ENCODE results near the gene LIN28A.
"Not testable (repeated sequence)": the region's sequence is repeated elsewhere in the genome, so short reads cannot be mapped to it uniquely, and the experiment has no call there.

The LIN28A gene, protein sequence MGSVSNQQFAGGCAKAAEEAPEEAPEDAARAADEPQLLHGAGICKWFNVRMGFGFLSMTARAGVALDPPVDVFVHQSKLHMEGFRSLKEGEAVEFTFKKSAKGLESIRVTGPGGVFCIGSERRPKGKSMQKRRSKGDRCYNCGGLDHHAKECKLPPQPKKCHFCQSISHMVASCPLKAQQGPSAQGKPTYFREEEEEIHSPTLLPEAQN

DNA sequence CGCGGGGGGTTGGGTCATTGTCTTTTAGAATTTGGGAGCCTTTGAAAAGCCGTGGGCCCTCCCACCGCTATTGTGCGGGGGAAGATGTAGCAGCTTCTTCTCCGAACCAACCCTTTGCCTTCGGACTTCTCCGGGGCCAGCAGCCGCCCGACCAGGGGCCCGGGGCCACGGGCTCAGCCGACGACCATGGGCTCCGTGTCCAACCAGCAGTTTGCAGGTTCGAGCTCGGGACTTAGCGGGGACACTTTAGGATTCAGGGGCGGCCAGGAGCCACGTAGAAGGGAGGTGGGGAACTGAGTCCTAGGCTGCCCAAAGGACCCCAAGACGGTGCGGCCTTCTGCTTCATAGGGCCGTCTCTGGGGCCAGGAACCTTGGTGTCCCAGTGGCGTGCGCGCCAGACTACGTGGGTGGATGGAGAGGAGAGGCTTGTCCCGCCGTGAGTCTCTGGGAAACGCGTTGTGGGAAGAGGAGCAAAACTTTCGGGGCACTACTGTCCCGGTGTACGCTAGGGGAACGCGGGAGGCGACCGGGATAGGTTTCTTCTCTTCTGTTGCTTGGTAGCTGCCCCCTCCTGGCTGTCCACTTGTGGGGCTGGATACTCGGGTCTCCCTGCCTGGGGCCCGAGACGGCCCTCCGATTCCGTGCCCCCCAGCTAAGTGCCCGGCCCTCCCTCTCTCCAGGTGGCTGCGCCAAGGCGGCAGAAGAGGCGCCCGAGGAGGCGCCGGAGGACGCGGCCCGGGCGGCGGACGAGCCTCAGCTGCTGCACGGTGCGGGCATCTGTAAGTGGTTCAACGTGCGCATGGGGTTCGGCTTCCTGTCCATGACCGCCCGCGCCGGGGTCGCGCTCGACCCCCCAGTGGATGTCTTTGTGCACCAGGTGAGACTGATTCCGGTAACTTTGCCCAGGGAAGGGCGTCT is at the start of gene LIN28A:
LIN28A (plus strand) TSS at position 112 of the 918 bp plus-strand sequence; CDS start at position 187, 75 bp downstream.
- no peak for DNase-seq

DNA sequence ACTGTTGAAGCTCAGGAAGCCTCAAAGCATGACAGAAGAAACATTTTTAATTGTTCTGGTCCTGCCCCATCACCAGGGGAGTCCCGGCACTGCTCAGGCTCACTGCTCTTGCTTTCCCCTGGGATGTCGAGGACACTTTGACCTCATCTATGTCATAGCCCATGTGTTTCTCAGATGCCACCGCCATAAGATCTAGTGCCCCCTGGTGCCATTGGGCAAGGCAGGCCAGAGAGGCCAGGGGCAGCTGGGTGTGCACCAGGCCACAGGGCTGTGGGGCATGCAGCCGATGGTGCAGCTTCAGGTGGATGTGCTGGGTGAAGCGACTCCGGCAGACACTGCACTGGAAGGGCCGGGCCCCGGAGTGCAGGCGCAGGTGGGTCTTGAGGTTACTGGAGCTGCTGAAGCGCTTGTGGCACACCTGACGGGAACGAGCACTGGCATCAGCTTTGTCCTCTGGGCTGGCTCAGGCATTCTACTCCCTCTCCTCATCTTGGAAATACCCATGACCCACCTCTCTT is 49.0 kb upstream of the LIN28A start:
- DNase-seq, result no peak

DNA sequence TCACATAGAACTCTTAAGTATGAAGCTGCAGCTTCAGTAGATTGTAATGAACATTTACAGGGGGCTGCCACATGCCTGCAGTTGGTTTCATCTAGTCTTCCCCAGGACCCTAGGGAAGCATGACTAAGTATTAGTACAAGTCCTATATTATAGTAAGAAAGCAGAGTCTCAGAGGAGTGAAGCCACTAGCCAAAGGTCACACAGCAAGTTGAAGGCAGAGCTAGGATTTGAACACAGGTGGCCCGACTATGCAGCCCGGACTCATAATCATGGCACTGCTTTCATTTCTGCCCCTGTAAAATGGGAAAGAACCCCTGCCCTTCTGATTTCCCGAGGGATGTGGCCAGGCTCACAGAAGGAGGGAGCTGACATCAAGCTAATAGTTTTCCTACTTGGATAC is 48.3 kb upstream of the LIN28A start:
- DNase-seq, result no peak

DNA sequence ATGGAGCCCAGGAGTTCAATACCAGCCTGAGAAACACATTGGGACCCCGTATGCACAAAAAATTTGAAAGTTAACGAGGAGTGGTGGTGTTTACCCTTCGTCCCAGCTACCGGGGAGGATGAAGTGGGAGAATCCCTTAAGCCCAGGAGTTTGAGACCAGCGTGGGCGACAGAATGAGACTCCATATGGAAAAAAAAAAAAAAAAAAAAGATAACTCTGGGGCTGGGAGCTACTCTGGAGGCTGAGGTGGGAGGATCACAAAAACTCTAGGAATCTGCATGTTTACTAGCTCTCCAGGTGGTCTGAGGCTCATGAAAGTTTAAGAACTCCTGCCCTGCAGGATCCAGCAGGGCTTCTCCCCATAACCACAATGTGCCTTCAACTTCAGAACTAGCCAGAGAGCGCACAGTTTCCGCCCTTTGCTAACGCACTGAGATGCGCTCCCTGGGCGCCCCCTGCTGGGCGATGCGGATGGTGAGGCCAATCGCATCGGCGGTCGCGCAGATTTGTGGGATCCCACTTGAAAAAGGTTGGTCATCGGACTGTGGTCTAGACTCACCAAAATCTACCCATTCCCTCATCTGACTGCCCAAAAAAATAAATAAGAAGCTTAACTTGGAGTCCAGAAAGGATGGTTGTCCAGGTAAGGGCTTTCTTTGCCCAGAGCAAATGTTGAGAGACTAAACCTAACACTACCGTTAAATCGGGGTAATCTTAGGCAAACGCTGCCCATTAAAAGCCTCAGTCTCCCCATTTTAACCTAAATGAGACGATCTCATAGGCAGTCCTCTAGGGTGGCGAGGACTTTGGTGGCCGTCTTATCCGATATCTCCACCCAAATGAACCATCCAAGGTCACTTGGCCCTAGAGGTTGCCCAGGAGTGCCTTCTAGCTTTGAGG is 46.8 kb upstream of the LIN28A start:
- DNase-seq, result peak; percentile 52

DNA sequence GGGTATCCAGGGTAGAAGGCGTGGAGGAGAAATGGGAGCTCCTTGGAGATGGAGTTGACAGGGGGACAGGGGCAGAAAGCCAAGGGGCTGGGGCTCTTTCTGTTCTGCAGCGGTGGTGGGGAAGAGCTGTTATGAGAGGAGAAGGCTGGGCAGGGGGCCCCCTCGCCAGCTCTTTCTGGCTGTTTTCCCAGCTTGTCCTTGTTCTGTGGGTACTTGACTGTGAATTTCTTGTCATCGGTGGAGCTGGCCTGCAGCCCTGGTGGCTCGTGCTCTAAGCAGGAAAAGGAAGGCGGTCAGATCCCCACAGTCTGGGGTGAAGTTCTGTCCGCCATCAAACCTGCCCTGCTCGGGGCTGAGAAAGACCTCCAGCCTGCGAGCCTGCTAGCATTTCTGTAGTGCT is 45.7 kb upstream of the LIN28A start:
- DNase-seq, result no peak

DNA sequence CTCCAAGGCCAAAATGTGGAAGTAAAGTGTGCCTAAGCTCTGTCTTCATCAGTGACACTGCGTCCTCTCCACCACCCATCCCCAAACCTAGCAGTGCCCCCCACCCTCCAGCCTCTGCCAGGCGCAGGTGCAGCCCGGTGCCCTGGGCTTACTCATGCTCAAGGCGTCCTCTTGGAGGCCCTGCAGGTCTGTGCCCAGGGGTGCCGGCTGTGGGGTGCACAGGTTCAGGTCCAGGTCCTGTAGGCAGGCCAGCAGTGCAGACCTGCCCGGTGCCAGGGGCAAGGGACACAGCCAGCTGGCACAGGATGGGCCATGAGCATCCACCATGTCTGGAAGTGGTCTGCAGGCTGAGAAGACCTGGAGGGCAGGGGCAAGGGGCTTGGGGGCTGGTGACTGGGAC is 43.2 kb upstream of the LIN28A start:
- DNase-seq, result no peak

DNA sequence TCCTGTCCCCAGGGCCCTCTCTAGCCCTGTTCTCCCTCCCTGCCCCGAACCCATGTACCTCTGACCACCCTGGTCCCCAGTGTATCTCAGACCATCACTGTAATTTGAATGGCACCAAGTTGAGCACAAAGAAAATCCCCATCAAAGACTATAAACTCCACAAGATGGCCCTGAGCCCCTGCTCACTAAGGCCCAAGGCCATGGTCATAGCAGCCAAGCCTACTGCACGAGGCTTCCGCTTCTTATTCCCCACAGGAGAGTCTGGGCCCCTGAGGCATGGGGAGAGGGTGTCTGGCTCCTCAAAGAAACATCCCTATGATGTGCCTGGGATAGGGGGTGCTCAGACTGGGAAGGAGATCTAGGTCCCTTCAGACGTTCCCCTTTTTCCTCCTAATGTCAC is 42.6 kb upstream of the LIN28A start:
- no peak for DNase-seq

DNA sequence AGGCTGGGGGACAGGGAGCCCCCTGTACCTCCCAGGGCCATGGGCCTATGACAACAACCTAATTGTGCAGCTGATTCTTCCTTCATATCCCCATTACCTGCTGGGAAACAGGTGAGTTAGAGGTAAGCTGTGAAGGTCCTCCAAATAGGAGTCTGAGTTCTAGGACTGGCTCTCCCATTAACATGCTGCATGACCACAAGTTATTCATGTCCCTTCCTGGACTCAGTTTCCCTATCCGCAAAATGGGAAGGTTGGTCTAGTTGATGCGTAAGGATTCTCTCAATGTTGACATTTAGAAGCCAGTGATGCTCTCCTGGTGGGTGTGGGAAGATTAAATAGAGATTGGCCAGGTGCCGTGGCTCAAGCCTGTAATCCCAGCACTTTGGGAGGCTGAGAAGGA is 42.1 kb upstream of the LIN28A start:
- DNase-seq, result no peak

DNA sequence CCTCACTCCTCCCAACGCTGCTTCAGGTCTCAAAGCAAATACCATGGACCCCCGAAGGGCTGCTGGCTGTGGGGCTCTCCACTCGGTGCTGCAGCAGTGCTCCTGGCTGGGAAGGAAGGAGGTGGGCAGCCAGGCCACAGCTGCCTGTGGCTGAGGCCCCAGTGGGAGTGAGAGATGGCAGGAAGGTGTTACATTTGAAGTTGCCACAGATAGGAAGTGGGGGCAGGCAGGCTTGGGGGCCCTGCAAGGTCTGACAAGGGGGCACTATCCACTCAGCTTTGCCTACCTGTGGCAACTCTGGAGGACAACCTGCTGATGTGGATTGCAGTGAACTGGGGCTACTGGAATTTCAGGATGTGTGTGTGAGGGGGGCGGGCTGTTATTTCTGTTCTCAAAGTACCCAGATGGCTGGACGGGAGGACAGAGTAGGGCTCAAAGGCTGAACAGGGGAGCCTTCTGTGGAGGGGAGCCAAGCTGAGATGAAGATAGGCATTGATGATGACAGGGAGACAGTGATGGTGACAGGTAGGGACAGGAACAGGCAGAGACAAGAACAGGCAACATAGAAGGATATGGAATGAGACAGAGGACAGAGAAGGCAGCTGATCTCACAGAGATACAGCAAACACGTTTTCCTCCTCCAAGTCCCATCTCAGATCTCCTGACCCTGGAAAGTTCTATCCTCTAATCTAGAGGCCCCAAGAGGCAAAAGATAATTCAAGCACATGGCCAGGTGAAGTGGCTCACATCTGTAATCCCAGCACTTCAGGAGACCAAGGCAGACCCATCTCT is 39.8 kb upstream of the LIN28A start:
- DNase-seq, result no peak

DNA sequence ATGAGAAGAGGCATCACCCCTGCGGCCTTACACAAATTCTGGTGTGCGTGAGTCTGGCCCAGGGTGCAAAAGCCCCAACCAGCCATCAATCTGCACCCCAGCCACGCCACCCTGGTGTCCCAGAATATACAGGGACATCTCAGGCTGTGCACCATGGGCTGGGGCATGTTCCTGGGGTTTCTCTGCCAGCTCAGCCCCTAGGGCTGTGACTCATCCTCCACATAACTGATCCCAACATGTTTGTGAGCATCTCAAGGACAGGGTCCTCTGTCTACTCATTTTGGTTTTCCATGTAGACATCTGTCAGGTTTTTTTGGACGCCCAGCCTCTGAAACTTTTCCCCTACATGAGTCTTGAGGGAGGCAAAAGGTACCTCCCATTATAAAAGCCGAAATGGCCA is 38.6 kb upstream of the LIN28A start:
- no peak for DNase-seq

DNA sequence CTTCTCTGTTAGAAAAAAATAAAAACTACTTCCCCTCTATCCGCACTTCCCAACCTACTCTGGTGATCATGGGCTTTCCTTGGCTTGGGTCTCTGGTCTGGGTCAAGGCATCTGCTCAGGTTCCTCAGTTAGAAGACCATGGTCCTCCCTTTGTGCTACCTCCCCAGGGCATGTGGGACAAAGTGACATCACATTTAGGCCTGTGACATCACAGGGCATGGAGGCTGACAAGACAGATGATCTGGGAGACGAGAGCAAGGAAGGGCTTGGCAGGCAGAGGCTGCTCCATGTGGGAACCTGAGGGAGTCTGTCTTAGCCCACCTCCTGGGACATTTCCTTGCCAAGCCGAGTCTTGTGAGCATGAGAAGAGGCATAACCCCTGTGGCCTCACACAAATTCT is 38.0 kb upstream of the LIN28A start, which contains the start of gene ZNF683:
ZNF683 (minus strand) TSS at position 140 of the 400 bp plus-strand sequence. CDS start 4,179 bp downstream, outside the sequence.
- not testable (repeated sequence) for DNase-seq

DNA sequence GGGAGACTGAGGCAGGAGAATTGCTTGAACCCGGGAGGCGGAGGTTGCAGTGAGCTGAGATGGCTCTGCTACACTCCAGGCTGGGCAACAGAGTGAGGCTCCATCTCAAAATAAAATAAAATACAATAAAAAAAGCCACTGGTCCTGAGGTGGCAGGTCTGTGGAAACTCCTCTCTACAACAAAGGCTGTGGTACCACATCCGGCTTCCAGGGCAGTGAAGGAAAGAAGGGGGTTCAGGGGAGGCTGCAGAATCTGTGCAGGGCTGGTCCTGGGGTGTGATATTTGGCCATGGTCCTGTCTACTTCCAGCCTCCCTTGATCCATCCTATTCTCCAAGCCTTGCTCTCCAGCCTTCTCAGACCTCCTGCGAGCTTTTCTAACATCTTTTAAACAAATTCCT is 37.3 kb upstream of the LIN28A start:
- no peak for DNase-seq

DNA sequence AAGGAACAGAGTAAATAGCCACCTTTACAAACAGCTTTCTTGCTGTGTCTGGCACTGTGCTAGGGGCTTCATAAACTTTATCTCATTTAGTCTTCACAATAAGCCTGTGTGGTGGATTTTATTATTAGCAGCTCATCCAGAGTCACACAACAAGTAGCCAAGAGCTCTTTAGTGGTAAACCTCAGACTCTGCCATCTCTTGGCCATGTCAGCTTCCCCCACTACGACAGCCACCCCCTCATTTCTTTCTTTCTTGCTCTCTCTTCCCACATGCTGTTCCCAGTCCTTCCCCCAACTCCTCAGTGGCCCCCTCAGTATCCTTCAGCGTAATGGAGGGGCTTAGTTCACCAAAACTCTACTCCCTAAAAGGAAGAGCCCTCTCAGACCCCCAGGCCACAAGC is 36.8 kb upstream of the LIN28A start:
- no peak for DNase-seq

DNA sequence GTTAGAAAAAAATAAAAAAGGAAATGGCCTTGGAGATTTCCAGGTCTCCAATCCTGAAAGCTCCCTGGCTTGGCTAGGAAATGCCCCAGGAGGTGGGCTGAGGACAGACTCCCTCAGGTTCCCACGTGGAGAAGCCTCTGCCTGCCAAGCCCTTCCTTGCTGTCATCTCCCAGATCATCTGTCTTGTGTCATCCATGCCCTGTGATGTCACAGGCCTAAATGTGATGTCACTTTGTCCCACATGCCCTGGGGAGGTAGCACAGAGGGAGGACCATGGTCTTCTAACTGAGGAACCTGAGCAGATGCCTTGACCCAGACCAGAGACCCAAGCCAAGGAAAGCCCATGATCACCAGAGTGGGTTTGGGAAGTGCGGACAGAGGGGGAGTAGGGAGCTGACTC is 36.3 kb upstream of the LIN28A start:
- not testable (repeated sequence) for DNase-seq

DNA sequence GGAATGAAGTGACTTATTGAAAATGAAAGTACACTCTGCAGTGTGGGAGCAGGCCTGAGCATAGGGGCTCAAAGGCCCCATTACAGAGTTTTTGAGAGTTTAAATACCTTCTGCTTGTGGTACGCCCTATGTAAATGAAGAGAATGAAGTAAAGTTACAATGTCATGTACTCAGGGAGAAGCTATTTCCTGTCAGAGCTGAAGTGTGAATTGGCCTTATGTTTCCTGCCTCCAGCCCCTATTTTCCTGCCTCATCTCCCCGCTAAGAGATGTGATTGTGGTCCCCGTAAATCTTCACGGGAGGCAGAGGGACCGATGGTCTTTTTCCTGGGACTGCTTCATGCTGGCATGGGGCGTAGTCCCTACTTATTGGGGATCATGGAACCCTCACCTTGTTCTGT is 35.5 kb upstream of the LIN28A start:
- DNase-seq, result no peak

DNA sequence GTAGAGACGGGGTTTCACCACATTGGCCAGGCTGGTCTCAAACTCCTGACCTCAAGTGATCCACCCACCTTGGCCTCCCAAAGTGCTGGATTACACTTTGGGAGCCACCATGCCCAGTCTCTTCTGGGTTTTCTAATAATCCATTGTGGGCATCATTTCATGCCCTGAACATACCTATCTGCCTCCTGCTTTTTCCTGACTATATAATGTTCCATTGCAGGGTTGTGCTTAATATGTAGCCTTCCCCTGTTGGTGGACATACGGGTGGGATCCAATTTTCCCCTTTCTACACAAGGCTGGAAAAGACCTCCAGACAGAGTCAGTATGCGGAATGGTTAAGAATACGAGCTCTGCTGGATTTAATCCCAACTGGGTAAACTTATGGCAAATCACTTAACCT is 34.6 kb upstream of the LIN28A start:
- no peak for DNase-seq

DNA sequence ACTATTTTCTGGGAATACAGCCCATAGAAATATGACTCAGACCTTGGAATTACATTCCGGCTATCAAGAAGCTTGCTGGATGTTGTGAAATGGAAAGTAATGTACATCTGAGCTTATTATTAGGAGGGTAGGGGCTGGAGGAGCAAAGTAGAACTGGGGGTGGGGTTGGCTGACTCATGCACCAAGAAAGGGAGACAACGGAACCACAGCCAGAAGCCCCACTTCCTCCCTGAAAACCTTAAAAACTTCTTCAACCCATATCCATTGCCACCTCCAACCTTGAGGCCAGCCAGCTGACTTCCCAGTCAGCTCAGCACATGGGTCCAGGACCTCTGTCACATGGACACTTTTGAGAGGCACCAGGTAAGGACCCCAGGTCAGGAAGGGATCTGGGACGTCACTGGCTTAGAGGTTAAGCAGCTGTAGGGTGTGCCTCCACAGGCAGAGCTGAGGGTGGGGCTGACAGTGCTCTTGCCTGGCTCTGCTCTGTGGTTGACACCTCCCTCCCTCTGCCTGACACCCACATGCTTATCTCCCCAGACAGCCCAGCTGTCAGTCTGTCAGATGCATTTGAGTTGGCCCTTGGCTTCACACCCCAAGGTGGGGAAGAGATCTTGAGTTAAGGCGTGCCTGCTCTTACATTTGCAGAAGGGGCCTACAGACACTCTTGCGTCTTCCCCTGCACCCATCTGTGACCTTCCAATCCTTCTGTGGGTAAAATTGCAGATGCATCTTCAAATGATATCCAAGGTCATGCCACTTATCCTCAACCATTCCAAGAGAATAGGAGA is 32.3 kb upstream of the LIN28A start:
- DNase-seq, result peak; percentile 83

DNA sequence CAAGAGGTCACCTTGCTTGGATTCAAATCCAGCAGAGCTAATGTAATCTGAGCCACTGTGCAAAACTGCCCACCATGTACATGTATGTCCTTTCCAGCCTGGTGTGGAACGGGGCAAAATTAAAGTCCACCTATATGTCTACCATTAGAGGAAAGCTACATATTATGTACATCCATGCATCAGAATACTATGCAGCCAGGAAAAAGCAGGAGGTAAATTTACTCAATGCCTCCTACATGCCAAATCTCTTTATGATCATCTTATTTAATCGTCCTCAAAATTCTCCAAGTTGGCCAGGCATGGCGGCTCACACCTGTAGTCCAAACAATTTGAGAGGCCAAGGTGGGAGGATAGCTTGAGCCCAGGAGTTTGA is 31.8 kb upstream of the LIN28A start:
- DNase-seq, result no peak

DNA sequence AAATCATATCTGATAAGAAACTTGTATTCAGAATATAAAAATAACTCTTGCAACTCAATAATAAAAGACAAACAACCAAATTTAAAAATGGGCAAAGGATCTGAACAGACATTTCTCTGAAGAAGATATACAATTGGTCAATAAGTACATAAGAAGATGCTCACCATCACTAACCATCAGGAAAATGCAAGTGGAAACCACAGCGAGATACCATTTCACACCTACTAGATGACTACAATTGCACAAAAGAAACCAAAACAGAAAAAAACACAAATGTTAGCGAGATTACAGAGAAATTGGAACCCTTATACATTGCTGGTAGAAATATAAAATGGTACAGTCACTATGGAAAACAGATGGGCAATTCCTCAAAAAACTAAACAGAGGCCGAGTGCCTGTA is 26.5 kb upstream of the LIN28A start:
- no peak for DNase-seq

DNA sequence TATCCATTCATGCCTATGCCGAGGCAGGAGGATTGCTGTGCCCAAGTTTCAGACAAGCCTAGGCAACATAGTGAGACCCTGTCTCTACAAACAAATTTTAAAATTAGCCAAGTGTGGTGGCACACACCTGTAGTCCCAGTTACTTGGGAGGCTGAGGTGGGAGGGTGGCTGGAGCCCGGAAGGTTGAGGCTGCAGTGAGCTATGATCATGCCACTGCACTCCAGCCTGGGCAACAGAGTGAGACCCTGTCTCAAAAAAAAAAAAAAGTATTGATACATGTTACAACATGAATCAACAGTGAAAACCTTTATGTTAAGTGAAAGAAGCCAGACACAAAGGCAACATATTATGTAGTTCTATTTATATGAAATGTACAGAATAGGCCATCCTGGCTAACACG is 25.6 kb upstream of the LIN28A start:
- not testable (repeated sequence) for DNase-seq

DNA sequence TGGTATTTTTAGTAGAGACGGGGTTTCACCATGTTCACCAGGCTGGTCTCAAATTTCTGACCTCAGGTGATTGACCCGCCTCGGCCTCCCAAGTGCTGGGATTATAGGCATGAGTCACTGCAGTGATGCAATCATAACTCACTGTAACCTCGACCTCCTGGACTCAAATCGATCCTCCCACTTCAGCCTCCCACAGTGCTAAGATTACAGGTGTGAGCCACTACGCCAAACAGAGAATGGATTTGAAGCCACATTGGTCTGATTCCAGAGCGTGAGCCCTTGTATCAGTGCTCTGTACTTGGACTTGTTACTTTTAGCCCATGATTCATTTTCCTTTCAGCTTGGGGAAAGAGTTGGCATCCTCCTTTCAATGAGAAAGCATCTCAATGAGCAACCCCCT is 23.2 kb upstream of the LIN28A start:
- DNase-seq, result no peak
